CD4-positive, alpha-beta T cell treated with Interleukin-15 for 1 hour (primary cell): ENCODE data around the gene CAPN10.

Experiments
- DNase-seq: peaks from one replicate; pipeline ENCODE4 v3.0.0-alpha.2; 2020

CAPN10 gene

DNA sequence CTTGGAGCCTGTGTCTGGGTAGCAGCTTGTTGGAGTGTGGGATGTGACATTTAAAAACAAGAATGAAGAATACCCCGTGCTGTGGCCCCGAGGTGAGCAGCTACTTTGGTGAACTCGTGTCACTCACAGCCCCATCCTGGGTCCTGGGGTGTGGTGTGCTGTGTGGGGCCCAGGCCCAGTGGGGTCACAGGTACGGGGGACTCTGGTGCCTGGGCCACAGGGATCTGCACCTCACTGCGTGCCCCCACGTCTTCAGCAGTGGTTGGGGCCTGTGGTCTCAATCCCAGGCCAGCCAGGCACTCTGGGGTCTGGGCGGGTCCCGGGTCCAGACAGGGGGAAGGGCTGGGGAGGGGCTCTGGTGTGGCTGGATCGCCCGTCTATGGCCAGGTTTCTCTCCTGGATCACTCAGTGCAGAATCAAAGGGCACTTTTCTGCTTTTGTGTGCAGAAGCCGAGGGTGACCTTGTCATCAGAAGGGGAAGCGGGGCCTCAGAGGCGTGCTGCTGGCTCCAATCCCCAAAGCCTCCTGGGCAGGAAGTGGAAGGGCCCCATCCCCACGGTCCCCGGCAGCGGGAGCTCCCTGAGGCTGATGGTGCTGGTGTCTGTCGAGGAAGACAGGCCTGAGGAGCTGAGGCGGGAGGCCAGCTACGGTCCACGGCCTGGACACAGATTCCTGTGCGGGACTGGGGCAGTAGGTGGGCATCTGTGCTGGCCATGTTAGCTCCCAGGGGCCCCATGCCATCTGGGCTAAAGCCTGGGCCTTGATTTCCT is 40.2 kb downstream of the CAPN10 start:
- peak; percentile 70 for DNase-seq

DNA sequence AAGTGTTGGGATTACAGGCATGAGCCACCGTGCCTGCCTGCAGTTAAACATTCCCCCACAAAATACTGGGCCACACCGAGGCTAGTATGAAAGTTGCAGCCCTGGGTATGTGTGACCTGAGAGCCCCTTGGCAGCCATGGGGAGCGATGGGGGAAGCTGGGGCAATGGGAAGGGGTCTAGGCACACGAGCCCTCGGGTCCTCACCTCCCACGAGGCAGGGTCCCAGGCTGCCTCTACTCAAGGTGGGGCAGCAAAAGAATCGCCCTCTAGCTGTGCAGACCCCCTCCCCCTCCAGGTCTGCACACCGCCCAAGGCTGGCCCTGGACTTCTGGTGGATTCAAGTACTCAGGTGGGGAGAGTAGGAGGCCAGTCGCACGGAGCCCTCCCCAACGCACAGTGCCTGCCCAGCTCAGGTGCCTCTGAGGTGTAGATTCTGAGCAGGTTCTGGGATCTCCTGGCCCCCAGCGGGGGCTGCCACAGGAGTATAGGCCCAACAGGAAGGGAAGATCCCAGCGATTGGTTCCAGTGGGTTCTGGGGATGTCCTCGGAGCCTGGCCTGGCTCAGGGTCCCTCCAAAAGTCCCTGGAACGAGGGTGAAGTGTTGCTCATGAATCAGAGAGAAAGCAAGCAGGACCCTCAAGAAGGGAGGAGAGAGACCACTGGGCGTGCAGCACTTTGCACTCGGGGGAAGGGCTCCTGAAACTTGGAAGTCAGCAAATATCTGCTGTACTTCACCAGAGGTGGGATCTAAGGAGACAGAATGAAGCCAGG is 41.4 kb downstream of the CAPN10 start:
- no peak for DNase-seq

DNA sequence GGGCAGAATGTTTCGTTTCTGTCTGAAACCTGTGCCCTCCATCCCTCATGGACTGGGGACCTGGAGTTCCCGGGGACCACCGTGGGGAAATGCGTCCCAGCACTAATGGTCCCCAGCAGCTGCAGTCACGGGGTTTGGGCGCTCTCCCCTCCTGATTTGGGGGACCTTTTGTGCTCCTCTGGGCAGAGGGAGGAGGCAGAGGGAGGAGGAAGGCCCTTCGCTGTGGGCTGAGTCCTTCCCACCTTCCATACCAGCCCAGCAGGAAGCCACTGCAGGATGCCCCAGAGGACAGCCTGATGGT is 41.9 kb downstream of the CAPN10 start:
- no peak for DNase-seq

DNA sequence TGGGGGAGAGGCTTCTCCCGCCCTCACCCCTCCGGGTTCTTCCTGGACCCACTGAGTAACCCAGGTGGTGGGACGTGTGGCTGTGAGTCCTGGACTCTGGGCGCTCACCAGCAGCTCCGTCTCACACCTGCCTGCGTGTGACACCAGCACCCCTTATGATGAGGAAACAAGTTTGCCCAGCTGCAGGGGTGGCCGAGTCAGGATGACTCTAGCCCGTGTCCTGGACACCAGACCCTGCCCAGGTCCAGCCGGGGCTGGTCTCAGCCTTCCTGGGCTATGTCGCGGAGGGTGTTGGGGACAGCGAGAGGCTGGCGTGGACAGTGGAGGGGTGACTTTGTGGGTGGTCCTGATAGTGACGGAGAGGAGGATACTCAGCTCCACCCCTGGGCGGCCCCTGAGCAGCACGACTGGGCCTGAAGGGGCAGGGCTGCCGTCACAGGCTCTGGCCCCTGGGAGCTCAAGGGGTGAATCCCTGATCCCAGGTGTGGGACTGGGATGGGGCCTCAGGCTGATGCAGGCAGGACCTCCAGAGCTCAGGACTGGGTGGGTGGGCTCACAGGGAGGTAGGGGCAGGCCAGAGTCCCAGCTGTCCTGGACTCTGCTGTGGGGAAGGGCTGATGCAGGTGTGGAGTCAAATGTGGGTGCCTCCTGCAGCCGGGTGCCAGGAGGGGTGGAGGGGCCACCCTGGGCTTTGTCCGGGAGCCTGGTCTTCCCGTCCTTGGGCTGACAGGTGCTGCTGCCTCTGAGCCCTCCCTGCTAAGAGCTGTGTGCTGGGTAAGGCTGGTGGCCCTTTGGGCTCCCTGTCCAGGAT is 42.5 kb downstream of the CAPN10 start:
- no peak for DNase-seq

DNA sequence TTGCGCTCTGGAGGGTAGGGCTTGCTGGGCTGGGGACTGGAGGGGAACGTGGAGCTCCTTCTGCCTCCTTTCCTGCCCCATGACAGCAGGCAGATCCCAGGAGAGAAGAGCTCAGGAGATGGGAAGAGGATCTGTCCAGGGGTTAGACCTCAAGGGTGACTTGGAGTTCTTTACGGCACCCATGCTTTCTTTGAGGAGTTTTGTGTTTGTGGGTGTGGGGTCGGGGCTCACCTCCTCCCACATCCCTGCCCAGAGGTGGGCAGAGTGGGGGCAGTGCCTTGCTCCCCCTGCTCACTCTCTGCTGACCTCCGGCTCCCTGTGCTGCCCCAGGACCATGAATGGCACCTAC is 43.1 kb downstream of the CAPN10 start:
- DNase-seq = no peak

DNA sequence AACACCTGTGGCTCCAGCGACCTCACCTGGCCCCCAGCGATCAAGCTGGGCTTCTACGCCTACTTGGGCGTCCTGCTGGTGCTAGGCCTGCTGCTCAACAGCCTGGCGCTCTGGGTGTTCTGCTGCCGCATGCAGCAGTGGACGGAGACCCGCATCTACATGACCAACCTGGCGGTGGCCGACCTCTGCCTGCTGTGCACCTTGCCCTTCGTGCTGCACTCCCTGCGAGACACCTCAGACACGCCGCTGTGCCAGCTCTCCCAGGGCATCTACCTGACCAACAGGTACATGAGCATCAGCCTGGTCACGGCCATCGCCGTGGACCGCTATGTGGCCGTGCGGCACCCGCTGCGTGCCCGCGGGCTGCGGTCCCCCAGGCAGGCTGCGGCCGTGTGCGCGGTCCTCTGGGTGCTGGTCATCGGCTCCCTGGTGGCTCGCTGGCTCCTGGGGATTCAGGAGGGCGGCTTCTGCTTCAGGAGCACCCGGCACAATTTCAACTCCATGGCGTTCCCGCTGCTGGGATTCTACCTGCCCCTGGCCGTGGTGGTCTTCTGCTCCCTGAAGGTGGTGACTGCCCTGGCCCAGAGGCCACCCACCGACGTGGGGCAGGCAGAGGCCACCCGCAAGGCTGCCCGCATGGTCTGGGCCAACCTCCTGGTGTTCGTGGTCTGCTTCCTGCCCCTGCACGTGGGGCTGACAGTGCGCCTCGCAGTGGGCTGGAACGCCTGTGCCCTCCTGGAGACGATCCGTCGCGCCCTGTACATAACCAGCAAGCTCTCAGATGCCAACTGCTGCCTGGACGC is 43.6 kb downstream of the CAPN10 start:
- DNase-seq = no peak

DNA sequence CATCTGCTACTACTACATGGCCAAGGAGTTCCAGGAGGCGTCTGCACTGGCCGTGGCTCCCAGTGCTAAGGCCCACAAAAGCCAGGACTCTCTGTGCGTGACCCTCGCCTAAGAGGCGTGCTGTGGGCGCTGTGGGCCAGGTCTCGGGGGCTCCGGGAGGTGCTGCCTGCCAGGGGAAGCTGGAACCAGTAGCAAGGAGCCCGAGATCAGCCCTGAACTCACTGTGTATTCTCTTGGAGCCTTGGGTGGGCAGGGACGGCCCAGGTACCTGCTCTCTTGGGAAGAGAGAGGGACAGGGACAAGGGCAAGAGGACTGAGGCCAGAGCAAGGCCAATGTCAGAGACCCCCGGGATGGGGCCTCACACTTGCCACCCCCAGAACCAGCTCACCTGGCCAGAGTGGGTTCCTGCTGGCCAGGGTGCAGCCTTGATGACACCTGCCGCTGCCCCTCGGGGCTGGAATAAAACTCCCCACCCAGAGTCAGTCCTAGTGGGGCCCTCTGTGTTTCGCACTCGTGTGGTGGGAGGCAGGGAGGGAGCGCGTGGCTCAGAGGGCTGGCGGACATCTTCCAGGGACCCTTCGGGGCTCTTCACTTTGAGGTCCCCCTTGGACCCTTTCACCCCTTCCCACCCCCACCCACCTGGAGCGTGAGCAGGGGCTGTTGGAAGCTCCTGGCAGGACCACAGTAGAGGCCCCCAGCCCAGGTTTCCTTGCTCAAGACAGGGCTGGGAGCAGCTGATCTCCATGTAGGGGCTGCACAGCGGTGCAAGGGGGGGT is 44.4 kb downstream of the CAPN10 start:
- no peak for DNase-seq

DNA sequence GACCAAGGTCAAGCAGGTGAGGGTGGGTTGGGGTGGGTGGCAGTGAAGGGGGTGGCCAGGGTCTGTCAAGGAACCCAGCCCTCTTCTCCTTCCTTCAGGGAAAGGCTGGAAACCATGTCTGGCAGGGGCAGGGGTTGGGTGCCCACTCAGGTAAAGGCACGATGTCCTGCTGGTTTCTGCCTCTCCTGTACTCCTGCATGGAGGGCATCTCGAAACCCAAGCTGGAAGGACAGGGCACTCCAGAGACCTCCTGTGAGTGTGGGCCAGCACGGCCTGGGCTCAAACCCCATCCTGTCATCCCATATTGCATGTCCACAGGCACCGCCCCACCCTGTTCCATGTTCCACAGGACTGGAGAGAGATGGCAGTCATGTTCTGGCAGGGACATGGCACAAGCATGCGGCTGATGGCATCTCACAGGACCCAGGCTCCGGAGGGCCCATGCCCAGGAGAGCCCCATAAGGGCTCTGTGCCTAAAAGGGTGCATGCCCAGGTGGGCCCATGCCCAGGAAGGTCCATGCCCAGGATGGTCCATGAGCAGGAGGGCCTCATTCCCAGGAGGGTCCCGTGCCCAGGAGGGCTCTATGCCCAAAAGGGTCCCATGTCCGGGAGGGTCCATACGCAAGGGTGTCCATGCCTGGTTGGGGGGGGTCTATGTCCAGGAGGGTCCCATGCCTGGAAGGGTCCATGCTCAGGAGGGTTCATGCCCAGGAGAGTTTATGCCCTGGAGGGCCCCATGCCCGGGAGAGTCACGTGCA is 45.2 kb downstream of the CAPN10 start:
- DNase-seq = no peak

DNA sequence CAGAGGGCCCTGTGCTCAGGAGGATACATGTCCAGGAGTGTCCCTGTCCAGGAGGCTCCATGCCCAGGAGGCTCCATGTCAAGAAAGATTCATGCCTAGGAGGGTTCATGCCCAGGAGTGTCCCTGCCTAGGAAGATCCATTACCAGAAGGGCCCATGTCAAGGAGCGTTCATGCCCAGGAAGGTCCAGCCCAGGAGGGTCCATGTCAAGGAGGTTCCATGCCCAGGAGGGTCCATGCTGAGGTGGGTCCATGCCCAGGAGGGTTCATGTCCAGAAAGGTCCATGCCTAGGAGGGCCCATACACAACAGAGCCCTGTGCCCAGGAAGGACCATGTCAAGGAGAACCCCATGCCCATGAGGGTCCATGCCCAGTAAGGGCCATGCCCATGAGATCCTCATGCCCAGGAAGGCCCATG is 45.8 kb downstream of the CAPN10 start:
- no peak for DNase-seq

DNA sequence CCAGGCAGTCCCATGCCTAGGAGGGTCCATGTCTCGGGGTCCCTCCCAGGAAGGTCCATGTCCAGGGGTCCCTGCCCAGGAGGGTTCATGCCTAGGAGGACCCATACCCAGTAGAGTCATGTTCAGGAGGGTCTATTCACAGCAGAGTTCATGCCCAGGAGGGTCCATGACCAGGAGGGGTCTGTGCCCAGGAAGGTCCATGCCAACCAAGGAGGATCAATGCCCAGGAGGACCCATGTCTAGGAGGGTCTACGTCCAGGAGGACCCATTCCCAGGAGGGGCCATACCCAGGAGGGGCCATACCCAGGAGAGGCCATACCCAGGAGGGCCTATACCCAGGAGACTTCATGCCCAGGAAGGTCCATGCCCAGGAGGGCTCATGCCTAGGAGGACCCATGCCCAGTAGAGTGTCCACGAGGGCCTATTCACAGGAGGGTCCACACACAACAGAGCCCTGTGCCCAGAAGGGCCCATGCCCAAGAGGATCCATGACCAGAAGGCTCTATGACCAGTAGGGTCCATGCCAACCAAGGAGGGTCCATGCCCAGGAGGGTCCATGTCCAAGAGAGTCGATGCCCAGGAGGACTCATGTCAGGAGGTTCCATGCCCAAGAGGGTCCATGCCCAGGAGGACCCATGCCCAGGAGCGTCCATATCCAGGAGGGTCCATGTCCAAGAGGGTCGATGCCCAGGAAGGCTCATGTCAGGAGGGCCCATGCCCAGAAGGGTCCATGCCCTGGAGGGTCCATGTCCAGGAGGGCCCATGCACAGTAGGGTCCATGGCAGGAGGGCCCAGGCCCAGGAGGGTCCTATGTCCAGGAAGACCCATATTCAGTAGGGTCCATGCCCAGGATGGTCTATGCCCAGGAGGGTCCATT is 48.8 kb downstream of the CAPN10 start:
- DNase-seq = no peak

DNA sequence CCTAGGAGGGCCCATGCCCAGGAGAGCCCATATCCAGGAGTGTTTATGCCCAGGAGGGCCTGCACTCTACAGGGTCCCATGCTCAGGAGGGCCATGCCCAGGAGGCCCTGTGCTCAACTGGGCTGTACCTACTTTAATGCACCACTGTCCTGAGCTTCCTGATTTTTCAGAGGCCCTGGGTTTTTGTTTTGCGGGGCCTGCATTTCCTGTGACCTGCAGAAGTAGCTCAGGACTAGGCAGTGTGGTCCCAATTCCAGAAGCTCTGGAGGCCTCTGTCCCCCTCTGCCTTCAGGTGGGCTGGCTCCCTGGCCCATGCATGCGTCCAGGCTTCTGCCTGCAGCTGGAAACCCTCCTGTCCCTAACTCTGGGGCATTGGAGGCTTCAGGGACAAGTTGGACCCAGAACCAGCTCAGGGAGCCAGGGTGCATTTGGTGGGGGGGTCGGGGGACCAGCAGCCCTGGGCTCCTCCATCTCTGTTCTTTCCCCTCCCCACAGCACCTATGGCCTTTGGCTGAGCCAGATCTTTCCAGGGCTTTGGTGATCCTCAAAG is 49.5 kb downstream of the CAPN10 start:
- no peak for DNase-seq

DNA sequence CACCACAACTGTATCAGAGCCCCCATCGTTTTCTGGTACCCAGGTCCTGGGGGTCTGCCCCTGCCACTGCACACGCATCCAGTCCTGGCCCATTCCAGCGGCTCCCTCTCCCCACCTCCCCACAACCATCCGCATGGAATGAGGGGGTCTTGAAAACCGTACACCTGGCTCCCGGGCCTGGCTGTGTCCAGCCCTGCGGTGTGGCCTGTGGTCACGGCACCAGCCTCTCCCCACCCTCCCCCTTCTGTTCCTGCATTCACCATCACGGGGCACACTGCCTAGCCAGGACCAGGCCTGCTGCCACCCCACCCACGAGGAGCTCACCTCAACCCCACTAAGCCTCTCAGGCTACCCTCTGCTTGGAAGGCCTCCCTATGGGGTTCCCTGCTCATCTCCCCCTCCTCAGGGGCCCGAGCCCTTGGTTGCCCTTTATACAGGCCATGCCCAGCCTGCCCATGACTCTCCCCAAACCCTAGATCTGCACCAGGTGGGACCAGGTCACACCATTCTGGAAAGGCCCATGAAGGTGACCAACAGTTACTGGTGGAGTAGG is 50.1 kb downstream of the CAPN10 start:
- no peak for DNase-seq

DNA sequence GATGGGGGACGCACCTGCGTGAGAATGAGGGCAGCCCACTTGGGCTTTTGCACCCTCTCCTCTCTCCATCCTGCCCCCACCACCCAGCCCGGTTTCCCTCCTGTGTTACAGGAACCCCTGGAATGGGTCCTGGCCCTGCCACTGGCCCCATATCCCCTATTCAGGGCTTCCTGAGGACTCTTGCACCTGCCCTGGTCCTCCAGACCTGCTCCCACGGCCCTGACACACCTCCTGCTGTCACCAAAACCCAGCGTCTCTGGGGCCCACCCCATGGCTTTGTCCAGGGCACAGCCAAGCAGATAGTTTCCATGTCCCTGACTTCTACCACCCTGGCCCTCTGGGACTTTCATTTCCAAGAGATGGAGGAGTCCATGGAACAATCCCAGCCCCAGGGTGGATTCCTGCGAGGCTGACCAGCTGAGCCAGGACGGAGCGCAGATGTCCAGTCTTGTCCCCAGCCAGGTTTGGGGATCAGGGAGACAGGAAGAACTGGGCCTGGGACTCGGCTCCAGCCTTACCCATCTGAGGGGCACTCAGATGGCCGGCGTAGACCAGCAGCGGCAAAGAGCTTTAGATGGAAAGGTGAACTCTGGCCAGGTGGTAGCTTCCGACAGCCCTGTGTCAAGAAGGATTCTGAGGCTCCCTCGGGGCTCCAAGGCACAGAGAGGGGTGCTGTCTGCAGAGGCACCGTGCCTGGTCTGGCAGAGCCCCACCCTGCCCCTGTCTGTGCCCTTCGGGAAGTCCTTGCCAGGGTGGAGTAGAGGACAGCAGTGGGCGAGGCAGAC is 50.8 kb downstream of the CAPN10 start:
- DNase-seq = no peak

DNA sequence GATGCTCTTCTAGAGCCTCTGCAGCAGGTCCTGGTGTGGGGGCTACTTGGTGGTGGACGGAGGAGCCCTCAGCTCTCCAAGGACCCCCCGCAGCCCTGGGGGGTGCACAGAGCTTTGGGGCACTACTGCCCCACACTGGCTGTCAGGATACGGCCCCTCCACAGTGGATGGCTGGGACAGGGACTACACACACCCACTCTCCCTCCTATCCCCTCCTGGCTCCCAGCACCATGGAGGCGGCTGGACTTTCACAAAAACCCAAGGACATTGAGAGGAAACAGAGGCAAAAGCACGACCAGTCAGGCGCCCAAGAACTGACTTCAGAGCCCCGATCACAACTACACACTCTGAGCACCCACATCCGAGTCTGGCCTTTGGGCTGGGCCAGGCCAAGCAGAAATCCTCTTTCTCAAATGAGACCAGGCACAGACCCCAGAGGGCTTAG is 51.4 kb downstream of the CAPN10 start:
- DNase-seq = no peak

DNA sequence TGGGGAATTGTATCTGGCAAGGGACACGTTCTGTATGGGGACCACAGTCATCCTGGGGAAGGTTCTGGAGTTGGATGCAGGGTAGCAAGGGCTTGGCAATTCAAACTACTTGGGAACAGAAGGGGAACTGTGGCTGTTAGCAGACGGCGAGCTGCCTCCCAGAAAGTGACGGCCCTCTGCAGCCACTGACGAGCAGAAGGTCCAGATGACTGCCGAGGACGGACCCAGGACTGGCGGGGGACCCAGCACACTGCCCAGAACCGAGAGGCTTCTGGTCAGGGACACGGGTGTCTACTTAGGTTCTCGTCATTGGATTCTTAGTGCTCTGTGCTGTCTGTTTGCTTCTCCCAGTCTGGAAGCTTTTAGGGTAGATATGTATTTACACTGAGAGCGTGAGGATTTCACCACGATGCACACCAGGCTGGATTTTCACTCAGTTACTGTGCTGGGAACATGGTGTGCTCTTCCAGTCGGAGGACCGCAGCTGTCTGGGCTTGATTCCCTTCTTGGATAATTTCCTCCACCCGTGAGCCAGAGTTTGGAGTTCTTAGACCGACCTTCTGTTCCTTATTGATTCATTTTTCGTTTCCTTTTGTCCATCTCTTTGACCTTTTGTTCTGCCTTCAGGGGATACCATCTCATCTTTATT is 52.1 kb downstream of the CAPN10 start:
- no peak for DNase-seq

DNA sequence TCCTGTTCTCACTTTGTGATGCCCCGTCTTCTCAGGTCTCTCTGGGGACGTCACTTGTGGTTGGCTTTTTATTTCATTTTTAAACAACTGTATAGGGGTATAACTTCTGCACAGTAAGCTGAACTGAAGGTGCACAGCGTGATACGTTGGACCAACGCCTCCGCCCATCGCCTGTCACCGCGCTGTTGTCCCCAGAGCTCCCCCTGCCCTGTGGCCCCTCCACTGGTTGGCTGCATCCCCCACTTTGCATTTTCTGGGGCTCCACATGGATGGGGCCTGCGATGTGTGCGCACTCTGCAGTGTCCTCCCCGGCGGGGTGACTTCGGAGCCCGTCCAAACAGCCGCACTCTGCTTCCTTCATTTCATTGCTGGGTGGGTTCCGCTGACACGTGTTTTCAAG is 53.0 kb downstream of the CAPN10 start:
- no peak for DNase-seq

DNA sequence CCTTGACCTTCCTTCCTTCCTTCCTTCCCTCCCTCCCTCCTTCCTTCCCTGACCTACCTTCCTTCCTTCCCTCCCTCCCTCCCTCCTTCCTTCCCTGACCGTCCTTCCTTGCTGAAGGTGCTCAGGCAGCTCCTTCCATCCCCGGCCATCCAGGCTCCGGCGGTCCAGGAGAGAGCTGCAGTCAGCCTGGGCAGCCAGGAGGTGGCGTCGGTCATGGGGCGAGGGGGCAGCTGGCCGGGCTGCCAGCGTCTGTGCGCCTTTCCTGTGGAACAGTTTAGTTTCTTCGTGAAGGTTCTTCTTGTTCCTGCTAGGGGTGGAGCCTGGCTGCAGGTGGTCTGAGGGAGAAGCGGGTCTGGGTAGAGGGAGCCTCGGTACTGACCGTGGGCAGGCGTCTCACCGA is 54.4 kb downstream of the CAPN10 start:
- no peak for DNase-seq

DNA sequence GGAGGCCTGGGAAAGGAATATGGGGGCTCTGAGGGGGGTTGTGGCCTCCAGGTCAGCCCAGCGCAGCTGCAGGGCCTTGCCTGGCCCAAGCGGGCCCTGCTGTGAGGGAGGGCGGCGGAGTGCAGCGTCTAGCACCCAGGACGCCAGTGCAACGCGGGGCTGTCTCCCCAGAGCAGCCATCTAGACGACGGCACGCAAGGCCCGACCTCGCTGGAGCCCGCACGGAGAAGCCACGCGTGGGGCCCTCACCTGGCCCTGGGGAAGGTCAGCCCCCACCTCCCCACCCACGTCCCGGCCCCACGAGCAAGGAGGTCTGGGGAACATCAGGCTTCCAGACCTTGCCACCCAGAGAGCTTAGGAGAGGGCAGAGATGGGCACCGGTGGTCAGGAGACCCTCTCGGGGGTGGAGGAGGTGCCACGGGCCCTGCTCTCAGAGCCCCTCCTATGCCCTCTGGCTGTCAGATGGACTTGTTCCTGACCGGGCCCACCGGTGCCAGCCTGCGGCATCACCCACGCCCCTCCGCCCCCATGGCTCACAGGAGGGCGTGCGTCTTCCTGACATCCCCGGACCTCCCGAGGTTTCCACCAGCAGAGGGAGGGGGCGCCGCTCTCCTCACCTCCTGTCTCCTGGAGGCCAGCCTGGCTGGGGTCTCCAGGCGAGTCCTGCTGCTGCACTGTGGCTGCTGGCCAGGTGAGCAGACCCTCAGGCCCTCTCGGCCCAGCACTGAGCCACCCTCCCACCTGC is 55.7 kb downstream of the CAPN10 start:
- no peak for DNase-seq
